OCI-LY3 (cell line): ENCODE measurements around the gene MXRA5.

Source experiments
- CTCF ChIP-seq: fragments of 200-600, 300-600 bp; sonication (generic); IDR thresholded peaks from 2 replicates; pipeline ENCODE4 v1.5.1; 2014; ENCODE audit warnings: antibody characterized with exemption, low read length, low read depth
- EZH2phosphoT487 ChIP-seq: fragments of 200-600 bp; shearing (Covaris generic); IDR thresholded peaks from 2 replicates; pipeline ENCODE4 v1.6.1; 2018; ENCODE audit warnings: antibody characterized with exemption, mixed run types, low read depth

DNA sequence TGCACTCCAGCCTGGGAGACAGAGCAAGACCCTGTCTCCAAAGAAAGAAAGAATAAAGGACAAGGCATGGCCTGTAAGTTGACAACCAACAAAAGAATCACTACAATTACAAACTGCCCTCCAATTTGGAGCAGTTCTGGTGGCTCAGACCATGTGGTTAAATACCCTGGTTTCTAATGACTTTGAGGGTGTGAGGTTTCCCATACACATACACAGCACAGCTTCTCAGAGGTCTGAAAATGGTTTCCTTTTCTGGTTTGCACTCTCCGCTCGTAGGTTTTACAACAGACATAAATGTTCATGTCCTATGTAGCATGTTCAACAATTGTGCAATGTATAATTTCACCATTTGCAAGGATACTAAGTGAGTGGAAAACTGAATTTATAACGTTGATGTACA lies 34.2 kb upstream of the MXRA5 start:
- TF ChIP-seq CTCF: no peak
- no peak for TF ChIP-seq EZH2phosphoT487
